H4 (cell line): ENCODE data around the gene H1-8. TPM values are rescaled to one million over a fixed set of nuclear protein-coding genes. Genes with fewer than 3 reads are reported as not detected.

ENCODE experiments used
- DNase-seq: peaks from one replicate; pipeline ENCODE4 v3.0.0-alpha.2; 2015; ENCODE audit warnings: low spot score
- total RNA-seq: library from RNA; depleted of rRNA; stranded (reverse); fragments of >200 nt; shearing (Covaris generic); gene quantifications from 2 replicates; pipeline ENCODE4 v1.2.3, GENCODE V29; 2014

The H1-8 gene
- total RNA-seq, 1 experiment from 2014 or later, result not detected

DNA sequence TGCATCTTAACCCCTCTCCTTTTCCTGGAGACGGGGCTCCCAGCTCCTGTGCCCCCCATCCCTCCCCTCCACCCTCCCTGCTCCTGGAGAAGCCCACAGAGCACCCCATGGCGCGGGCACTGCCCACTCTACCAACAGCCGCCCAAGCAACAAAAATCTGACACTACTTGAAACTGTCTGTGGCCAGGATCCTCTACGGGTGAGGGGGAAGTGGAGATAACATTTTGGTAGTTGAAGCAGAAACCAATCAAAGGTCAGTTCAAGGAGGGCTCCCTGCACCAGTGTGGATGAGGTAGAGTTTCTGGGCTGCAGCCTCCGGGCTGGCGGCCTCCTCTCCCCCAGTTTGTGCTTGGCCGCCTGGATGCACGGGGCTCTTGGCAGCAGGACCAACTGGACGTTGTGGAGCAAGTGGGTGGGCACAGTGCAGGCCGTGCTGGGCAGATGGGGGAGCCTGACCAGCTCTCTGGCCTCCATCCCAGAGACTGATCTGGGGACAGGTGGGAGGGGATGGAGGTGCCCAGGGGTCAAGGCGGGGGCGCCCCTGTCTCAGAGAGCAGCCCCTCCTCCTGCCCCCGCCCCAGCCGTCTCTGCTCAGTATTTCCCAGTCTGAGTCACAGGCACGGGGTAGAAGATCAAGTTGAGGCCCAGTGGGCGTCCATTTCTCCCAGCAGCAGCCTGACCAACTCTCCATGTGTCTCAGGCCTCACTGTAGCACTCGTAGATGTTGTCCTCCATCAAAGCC is 12.8 kb downstream of the H1-8 start:
- no peak for DNase-seq

DNA sequence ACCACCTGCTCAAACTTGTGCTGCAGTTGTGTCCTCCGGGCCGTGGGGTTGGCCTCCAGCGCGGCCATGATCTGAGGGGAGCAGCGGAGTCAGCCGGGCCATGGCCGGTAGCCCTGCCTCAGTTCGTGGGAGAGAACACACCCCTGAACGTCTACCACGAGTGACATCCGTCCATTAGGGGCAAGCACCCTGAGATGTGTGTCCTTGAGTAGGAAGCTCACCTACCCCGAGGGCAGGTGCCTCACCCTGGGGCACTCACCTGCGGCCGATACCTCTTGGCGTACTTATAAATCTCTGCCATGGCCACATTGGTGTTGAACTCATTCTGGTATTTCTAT is 13.4 kb downstream of the H1-8 start:
- DNase-seq, result no peak

DNA sequence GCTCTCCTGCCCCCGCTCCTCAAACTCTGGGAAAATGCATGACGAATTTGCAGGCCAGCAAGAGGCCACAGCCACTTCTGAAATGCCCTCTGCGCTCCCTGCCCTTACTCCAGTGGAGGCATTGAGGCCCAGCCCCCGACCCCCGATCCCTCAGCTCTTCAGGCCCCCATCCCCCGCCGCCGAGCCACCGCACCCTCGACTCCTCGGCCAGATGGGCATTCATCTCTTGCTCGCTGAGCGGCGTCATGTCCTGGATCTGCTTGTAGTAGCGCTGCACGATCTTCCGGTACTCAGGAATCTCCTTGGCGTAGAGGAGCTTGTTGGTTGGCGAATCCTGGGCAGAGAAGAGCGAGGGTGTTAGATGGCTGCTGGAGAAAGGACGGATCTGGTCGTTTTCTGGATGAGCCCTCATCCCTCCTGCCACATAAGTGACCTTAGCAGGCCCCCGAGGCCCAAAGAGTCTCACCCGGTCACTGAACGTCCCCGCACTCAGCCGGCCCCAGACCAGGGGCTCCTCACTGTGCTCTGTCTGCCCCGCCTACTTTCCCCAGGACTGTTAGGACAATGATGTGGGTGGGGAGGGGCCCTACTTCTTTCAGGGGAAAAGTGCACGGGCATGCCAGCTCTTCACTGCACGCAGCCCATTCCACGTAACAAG is 14.0 kb downstream of the H1-8 start:
- DNase-seq, result no peak

DNA sequence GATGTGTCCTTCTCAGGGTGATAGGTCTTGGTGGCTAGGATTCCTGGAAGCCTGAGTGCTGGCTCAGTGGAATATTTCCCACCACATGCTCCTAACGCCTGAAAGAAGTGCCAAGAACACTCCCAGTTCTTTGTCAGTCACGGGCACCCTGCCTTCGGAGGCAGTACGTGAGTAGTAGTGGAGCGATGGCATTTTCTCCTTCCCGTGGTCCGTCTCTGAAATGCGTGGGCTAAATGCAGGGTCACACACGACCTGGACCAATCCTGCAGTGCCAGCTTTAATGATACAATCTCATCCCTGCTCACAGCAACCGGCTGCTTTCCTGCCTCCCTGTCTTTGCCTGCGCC is 14.5 kb downstream of the H1-8 start:
- DNase-seq, result no peak

DNA sequence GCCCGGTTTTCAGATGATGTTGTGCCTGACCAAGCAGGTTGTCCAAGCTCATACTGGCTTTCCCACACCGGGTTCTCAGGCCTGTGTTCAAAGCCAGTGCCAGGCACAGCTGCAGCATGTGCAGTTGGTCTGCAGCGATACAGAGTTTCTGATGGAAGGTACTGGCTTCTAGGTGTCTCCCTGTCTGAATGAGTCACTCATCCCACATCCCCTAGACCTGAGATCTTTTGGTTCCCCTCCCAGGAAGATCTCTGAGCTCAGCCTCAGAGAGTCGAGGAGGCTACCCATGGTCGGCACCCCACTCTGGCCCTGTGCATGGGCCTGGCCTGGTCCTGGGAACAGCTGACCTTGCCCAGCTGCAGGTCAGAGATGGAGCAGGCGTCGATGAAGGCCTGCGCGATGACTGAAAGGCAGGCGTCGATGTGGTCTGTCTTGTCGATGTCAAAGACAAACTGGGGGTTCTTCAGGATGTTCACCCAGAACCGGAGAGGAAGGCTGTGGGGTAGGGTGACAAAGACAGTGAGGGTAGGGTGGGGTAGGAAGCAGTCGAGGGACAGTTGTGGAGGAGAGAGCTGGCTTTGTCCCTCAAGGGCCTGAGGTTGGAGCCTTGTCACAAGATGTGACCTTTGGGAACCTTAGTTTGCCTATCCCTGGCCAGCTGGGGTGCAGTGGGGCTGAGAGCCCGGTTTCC is 15.3 kb downstream of the H1-8 start:
- DNase-seq, result no peak

DNA sequence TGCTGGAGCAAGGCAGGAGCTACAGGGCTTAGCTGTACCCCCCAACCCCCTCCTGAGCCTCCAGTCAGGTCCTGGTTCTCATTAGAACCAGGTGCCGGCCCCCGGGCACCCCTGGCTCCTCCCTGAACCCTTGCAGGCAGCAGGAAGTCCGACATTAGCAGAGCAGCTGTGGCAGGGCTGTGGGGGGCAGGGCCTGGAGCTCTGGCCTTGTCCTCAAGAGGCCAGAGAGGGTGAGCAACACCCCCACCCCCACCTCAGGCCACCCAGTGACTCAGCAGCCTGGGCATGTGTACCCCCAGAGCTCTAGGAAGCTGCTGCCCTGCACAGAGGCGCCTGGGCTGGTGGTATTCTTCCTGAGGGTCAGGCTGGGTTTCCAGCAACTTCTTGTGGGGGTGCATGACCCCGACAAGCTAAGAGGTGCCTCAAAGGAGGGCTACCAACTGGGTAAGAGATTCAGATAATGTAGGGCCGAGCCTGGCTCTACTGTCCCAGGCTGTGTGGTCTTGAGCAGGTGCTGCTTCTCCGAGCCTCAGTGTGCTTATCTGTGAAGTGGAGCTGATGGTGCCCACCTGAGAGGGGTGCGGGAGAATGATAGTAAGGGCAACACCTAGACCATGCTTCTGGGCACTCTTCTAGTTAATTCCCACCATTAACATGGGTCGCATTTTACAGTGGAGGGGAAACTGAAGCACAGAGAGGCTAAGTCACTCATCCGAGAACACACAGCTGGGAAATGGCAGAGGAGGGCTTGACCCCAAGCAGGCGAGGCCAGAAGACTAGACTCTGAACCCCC is 16.0 kb downstream of the H1-8 start:
- peak; percentile 74 for DNase-seq

DNA sequence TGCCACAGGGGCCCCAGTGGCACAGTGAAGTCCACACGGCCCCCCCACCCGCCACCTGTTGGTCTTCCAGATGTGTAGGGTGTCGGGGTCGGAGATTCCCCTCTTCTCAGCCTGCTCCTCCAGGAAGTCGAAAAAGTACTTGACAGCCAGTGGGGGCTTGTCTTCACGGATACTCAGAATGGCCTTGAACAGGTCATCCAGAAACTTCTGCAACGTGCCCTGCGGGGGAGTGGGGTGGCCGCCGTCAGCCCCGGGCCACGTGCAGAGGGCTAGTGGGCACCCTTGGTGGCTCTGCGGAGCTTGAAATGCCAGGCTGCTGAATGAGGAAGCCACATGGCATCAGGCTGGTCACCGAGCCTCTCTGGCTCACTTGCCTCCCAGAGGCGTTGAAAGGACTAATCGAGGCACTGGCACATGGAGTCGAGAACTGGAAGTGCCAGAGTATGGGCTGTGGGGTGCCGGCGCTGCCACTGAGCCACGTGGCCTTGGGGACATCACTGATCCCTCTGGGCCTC is 16.6 kb downstream of the H1-8 start:
- DNase-seq, result no peak

DNA sequence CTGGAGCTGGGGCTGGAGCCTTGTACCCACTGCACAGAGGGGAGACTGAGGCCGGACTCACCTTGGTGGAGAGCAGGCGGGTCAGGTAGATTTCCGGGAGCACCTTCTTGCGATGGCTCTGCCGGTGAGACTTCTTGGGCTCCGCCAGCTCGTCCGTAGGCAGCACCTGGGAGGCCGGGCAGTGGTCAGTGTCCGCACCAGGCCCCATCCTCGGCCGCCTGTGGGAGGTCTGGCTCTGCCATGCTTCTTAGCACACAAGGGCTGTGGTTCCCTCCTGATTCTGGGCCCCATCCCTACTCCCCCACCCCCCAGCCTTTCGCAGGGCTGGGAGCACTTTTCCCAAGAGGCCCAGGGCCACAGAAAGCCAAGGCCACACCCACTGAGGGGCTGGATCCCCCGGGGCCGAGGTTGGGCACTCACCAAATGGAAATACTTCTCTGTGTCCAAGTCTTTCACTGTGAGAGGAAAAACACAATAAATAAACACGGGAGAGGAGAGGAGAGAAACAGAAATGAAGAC is 17.4 kb downstream of the H1-8 start:
- DNase-seq, result peak; percentile 80

DNA sequence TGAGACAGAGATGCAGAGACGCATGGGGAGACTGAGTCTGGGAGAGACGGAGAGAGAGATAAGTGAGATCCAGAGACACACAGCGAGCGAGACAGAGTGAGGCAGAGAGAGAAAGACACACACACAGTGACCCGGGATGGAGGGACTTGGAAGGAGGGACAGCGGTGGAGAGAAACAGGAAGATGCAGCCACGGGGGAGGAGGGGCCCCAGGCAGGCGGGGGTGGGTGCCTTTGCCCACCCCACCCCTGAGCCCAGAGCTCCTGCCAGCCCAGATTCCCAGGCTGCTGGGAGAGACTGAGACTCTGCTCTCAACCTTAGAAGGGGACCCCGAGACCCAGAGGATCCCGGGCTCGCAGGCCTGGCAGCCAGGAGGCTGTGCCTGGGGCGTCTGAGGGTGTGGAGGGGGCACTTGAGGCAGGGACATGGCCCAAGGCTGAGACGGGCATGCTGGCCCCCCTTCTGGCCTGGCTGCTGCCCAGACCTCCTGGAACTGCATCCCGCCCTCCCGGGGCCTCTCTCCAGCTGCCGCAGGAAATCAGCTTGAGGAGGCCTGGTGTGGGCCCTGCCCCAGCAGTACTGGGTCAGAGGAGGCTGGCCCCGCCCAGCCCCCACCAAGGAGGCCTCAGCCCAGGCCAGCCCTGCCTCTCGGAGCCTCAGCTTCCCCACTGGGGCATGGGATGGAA is 18.1 kb downstream of the H1-8 start:
- peak; percentile 79 for DNase-seq

DNA sequence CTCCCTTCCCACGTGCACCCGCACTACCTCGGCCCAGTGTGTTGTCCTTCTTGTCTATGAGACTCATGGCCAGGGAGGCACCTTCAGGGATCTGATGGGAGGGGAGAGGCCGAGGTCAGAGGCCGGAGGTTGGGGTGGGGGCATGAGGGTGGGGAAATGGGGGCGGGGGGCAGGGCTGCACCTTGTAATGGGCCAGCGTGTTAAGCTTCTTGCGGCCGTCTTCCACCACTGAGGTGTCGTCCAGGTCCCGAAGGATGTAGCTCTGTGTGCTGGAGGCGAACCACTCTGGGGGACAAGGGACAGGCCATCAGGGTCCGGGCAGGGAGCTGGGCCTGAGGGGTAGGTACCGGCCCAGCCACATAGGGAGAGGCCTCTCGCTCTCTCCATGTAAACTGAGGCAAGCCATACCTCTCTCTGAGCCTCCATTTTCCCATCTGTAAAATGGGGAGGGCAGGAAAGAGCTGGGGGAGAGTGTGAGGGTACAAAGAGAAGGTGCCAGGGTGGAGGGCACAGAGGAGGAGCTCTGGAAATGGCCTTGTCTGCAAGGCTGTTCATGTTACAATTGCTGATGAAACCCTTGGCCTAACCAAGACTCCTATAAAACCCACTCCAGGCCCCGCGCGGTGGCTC is 18.8 kb downstream of the H1-8 start:
- no peak for DNase-seq

DNA sequence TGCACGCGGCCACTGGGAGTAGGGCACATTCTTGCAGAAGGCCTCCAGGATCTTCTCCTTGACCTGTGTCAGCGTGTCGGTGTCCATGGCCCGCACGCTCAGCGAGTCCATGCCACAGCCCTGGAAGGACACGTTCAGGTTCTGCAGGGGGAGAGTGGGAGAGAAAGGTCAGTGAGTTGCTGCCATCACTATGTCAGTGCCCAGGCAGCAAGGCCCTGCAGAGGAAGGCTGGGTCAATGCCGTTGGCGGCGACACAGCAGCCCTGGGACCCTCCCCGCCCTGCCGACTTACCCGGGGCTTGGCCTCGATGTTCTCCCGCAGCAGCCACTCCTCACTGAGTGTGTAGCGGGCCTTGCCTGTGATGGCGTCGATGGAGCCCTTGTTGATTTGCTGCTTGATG is 19.8 kb downstream of the H1-8 start:
- DNase-seq, result no peak

DNA sequence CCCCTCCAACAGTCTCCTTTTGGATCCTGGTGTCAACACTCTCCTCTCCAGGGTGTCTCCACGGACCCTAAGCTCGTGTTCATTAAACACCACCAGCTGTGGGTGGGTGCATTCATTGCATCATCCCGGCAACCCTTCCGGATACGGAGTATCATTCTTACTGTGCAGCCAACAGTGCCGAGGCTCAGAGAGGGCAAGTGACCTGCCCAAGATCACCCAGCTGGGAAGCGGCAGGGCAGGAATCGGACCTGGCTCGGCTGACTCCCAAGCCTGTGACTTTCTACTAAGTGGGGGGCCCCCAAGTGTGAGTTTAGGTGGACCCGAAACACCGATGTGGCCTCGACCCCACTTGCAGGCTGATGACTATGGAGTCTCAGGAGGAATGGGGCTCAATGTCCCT is 20.4 kb downstream of the H1-8 start:
- no peak for DNase-seq

DNA sequence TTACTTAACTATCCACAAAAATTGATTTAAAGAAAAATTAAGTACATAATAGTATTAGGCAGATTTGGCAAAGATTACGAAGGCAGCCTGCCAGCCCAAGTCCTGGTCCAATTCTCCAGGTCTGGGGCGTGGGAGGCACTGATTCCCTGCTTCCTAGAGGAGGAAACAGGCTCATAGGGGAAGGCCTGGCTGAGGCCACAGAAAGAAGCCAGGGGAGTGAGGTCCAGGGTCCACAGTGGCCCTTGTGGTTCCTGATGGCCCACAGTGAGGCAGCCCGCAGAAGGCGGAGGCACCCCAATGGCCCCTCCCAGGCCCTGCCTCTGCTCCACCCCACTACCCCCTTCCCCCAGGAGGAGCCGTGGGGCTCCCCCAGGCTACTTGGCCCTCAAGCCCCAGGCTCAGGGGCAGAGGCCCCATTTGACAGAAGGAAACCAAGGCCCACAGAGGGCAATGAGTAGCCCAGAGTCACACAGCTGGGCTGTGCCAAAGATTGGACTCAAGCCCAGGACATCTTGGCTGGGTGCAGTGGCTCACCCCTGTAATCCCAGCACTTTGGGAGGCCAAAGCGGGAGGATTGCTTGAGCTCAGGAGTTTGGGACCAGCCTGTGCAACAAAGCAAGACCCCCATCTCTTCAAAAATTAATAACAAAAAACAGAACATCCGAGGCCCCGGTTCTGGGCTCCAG is 21.0 kb downstream of the H1-8 start:
- DNase-seq, result no peak

DNA sequence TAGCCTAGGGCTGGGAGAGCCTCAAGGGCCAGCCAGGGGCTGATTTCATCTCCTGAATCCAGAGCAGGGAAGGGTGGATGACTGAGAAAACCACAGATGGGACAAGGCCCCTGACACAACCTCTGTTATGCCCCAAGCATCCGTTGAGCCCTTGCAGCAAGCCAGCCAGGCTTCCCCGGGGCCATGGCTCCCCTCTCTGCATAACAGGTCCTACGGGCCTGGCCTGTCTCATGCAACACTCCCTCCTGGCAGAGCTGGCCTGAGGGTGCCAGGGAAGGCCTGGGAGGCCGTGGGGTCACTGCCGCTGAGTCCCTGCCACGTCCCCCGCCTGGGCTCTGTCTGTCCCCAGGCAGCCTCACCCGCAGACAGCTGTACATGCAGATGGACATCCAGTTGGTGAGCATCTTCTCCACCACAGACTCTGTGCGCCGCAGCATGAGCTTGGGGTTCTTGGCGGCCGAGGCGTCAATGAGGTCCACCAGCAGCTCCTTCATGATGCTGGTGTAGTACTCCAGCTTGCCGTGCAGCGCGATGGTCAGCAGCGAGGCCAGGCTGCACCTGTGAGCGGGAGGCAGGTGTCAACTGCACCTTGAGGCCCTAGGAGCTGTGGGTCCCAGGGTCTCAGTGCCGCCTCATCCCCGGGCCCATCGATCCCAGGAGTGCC is 22.1 kb downstream of the H1-8 start:
- no peak for DNase-seq

DNA sequence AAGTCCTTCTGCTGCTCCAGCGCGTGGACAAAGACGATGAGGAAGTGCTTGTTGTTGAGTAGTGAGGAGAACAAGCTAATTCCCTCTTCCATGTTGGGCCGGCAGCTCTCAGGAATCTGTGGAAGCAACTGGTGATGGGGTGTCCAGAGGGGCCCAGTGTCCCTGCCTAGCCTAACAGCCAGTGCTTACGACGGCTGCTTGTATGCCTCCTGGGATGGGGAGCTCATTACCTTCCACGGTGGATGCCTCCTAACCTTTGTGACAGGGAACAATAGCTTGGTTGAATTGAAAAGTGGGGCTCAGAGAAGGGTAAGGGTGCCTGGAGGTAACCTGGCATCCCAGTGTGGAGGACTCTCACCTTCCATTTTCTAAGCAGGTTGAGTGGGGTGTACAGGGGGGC is 22.9 kb downstream of the H1-8 start:
- no peak for DNase-seq

DNA sequence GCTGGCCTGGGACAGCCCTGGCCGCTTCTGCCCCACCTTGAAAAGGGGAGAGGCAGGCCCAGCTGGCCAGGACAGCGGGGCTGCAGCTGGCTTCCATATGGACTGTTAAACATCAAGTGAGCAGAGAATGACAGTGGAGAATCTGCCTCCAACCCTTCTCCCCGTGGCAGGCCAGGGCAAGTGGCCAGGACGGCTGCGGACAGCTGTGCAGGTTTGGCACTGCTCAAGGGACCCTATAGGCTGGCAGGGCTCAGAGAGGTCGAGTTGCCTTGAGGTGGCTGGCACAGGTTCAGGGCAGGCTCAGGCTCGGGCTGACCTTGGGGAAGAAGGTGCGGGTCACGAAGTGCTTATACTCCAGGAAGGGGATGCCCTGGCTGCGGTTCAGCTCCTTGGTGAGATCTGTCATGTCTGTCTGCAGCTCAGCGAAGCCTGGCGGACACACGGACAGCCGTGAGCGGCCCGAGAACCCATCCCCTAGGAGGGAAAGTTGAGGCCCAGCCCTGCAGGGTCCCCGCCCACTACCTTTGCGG is 24.3 kb downstream of the H1-8 start:
- no peak for DNase-seq

DNA sequence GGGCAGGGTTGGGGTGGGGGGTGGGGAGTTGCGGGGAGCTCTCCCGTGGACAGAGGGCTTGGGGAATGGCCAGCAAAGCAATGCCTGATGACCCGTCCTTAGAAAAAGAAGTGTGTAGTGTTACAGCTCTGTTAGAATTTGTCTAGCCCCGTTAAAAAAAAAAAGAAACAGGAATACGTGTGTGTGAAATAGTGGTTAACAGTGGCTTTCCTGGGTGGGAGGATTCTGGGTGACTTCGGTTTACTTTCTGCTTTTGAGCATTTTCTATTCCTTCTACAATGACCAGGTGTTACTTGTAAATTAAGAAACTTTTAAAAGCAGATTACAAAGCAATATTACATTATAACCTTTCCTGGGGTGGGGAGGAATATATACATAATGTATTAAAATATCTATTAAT is 25.0 kb downstream of the H1-8 start:
- DNase-seq, result no peak

DNA sequence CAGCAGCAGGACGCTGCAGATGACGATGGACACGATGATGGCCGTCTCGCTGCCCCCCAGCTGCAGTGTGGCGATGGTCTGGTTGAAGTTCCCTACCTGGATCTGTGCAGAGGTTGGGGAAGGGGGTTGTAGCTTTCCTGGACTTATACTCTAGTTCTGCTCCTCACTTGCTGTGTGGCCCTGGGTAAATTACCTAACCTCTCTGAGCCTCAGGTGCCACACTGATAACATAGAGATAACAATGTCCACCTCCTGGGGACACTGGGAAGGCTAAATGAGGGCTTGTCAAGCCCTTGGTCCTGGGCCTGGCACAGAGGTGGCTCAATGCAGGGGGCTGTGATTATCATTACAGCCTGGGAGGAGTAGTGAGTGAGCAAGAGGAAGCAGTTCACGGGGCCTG is 26.9 kb downstream of the H1-8 start:
- no peak for DNase-seq
